HG03378 (cell line): ENCODE data around the gene RARB.
A peak's percentile ranks its signal among the peaks of the same experiment; 100 is the strongest.

Experiments used
- ATAC-seq: cut with Tn5 transposase; IDR thresholded peaks from one replicate; pipeline ENCODE4 v1.9.1; 2021; ENCODE audit warnings: mild to moderate bottlenecking, moderate library complexity; ENCODE audit not compliant: unreplicated experiment

The RARB gene

GRCh38 chr3:25427942-25428788 lies at the start of gene RARB:
RARB (plus strand) TSS chr3:25428263; CDS start chr3:25428732, 469 bp downstream.
- peak; percentile 87 for ATAC-seq

GRCh38 chr3:25378786-25379311 lies 49.2 kb upstream of the RARB start:
- ATAC-seq, result no peak

- no peak for ATAC-seq
Measured at GRCh38 chr3:25380222-25380739, 47.8 kb upstream of the RARB start.

DNA sequence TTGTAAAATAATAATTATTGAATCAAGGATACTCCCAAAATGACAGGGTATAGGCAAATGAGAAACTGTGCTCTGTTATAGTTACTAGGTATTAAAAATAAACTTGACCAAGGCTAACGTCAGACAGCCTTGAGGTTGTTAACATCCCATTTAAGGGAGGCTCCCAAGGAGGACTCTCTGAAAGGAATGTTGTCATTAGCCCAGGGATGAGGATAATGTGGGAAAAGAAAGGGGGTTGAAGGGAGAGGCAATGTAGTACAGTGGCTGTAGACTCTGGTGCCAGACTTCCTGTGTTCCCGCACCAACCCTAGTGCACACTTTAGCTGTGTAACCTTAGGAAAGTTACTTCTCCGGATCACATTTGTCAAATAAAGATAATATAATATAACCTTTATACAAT lies 47.0 kb upstream of the RARB start:
- no peak for ATAC-seq

- ATAC-seq, result no peak
Measured at GRCh38 chr3:25384471-25384870, 43.6 kb upstream of the RARB start.

- no peak for ATAC-seq
Measured at GRCh38 chr3:25385807-25386460, 42.1 kb upstream of the RARB start.

- no peak for ATAC-seq
Measured at GRCh38 chr3:25386686-25387255, 41.3 kb upstream of the RARB start.

DNA sequence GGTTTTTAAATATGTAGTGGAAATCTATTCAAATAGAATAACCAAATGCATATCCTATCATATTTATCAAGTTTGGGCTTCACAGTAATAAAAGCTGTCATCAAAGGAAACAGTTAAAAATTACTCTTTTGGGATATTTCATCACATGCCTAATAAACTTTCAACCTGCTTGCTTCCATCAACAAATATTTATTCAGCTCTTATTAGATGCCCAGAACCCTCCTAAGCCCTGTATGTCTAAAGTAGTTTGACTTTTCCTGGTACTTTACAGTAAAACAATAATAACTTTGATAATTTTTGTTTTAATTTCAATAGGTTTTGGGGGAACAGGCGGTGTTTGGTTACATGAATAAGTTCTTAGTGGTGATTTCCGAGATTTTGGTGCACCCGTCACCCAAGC lies 37.5 kb upstream of the RARB start:
- ATAC-seq, result no peak

- ATAC-seq, result no peak
Measured at GRCh38 chr3:25396251-25396650, 31.8 kb upstream of the RARB start.

GRCh38 chr3:25396686-25397085 lies 31.4 kb upstream of the RARB start:
- ATAC-seq, result no peak

DNA sequence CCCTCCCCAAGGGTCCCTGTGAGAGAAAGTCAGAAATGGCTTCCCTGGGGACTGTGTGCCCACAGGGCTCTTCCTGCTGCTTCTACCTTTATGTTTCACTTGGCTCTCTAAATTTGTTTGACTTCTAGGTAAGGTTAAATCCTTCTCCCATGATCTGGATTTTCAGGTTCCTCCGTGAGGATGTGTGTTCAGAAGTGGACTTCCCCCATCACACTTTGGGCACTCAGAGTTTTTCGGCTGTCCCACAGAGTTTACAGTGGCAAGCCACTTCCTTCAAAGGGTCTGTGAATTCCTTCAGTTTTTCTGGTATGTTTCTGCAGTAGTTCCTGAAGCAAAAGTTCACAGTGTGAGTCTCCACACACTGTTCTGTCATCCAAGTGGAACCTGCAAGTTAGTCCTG lies 30.9 kb upstream of the RARB start:
- ATAC-seq, result no peak

- no peak for ATAC-seq
Measured at GRCh38 chr3:25400587-25400986, 27.5 kb upstream of the RARB start.

DNA sequence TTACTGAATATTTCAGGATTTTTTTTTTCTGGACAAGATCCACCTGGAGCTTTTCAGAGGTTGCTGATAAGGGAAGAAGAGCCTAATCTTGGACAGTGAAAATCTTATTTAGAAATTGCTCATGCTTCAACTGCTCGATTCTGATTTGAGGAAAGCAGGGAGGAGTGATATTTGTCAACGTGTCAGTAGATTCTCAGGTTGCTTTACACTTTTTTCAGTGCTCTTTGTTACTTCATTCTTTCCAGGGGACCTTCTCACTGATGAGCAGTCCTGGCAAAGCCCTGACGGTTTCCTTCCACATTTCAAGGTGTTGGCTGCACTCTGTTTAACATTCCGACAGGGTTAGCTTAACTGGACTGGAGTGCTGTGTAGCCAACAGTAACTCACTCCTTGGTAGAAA lies 24.1 kb upstream of the RARB start:
- no peak for ATAC-seq

DNA sequence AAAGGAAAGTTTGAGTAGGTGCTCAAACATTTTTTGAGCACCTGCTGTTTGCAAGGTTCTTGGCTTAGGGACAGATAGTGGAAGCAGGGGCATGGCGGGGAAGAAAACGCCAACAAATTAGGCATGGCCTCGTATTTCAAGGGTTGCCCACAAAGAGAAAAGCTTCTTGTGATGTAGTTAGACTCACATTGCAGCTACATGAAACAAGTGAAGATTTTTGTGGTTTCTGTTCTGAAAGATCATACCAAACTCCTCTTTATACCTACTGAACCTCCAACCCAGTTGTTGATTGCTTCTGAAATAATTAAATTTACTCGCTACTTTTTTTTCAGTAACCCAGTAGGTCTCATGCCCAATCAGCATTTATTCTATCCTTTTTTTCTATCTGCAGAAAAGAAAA lies 23.5 kb upstream of the RARB start:
- no peak for ATAC-seq

DNA sequence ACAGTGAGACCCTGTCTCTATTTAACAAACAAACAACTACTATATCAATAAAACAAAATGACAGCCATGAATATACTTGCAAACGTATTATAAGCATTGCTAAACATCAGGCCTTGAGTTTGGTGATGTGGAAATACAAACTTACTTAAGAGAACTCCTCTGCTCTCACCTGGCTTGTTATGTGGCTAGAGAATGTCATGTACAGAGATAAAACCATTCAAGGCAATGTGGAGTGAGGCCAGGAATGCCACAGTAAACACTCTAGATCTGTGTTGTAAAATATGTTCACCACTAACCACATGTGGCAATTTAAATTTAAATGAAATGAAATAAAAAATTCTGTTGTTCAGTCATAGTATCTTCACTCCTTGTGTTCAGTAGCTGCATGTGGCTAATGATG lies 22.7 kb upstream of the RARB start:
- no peak for ATAC-seq

- no peak for ATAC-seq
Measured at GRCh38 chr3:25410703-25411102, 17.4 kb upstream of the RARB start.

GRCh38 chr3:25412269-25412668 lies 15.8 kb upstream of the RARB start:
- ATAC-seq, result no peak

DNA sequence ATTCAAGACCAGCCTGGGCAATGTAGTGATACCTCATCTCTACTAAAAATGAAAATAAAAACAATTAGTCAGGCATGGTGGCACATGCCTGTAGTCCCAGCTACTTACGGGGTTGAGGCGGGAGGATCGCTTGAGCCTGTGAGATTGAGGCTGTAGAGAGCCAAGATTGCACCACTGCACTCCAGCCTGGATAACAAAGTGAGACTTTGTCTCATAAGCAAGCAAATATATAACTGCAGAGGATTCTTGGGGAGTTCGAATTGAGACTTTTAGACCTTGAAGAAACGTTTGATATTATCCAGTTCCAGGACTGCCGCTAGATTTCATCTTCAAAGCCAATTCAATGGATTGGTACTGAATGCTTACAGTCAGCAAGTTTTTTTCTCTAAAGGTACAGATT lies 11.9 kb upstream of the RARB start:
- ATAC-seq, result no peak

- ATAC-seq, result no peak
Measured at GRCh38 chr3:25418596-25418995, 9.5 kb upstream of the RARB start.

GRCh38 chr3:25419251-25419650 lies 8.8 kb upstream of the RARB start:
- ATAC-seq, result no peak

GRCh38 chr3:25420147-25420546 lies 7.9 kb upstream of the RARB start:
- no peak for ATAC-seq

DNA sequence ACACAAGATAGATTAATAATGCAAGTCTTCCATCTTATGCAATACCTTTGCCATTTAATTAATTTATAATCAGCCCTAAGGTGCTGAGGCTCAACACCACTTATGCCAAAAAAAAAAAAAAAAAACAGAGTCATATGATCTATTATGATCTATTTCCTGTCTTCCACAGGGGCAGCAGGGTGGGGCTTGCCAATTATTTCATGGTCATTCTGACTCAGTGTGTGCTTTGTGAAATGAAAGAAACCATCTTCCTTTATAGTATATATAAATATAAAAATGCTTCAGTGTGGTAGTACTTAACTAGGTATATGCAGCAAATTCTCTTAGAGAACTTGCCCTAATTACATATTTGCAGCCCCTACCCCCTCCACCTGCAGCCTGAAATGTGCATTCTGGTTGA lies 7.2 kb upstream of the RARB start:
- ATAC-seq, result no peak
